KG1 (cell line): ENCODE data around the gene NDUFA11.
"Not testable (repeated sequence)": the region's sequence is repeated elsewhere in the genome, so short reads cannot be mapped to it uniquely, and the experiment has no call there.

Source experiments
- DNase-seq: peaks from one replicate; lab custom pipeline; 2025; lab: John Stamatoyannopoulos, UW

Gene NDUFA11

DNA sequence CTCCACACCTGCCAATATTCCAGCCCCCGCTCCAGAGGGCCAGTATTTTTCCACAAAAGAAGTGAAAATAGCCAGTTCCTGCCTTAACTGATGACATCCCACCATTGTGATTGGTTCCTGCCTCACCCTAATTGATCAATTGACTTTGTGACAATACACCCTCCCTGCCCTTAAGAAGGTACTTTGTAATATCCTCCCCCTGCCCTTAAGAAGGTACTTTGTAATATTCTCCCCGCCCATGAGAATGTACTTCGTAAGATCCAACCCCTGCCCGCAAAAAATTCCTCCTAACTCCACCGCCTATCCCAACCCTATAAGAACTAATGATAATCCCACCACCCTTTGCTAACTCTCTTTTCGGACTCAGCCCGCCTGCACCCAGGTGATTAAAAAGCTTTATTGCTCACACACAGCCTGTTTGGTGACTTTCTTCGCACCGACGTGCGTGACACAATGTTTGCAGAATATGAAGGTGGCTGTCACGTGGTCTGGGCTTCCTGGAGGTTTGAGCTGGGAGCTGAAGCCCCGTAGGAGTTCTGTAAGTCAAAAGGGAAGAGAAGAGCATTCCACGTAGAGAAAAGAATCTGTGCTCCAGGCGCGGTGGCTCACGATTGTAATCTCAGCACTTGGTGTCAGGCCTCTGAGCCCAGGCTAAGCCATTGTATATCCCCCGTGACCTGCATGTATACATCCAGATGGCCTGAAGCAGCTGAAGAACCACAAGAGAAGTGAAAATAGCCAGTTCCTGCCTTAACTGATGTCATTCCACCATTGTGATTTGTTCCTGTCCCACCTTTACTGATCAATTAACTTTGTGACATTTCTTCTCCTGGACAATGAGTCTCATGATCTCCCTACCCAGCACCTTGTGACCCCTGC, 46.1 kb downstream of the NDUFA11 start:
- DNase-seq: no peak

DNA sequence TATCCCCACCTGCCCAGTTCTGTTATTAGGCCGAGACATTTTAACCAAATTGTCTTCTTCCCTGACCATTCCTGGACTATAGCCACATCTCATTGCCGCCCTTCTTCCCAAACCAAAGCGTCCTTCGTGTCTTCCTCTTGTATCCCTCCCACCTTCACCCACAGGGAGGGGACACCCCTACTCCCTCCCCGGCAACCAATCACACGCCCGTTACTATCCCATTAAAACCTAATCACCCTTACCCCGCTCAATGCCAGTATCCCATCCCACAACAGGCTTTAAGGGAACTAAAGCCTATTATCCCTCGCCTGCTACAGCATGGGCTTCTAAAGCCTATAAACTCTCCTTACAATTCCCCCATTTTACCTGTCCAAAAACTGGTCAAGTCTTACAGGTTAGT, 48.4 kb downstream of the NDUFA11 start:
- not testable (repeated sequence) for DNase-seq

DNA sequence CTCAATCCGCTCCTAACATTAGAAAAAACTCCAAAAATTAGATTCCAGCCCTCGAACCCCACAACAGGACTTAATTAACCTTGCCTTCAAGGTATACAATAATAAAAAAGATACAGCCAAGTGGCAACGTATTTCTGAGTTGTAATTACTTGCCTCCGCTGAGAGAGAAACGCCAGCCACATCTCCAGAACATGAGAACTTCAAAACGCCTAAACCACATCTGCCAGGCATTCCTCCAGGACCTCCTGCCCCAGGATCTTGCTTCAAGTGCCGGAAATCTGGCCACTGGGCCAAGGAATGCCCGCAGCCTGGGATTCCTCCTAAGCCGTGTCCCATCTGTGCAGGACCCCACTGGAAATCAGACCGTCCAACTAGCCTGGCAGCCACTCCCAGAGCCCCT, 49.5 kb downstream of the NDUFA11 start:
- not testable (repeated sequence) for DNase-seq

DNA sequence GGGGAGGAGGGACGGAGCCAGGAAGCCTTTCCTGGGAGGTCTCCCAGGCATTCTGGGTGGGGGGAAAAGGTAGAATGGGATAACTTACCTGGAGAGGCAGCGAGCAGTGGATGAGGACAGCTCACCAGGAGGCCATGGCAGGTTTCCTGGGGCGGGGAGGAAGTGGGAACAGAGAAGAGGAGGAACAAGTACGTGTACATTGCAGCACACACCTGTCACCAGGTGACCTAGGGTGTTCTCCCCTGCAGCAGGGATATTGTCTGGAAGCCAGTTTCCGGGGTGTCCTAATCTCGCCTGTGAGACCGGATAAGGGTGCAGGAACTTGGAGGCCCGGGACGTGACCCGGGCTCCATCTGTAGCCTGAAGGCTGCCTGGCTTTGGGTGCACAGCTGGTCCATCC, 52.3 kb downstream of the NDUFA11 start, which contains the start of gene FUT3:
TSS of gene FUT3 (minus strand) at position 148 of the 400 bp plus-strand sequence.
- DNase-seq: no peak

DNA sequence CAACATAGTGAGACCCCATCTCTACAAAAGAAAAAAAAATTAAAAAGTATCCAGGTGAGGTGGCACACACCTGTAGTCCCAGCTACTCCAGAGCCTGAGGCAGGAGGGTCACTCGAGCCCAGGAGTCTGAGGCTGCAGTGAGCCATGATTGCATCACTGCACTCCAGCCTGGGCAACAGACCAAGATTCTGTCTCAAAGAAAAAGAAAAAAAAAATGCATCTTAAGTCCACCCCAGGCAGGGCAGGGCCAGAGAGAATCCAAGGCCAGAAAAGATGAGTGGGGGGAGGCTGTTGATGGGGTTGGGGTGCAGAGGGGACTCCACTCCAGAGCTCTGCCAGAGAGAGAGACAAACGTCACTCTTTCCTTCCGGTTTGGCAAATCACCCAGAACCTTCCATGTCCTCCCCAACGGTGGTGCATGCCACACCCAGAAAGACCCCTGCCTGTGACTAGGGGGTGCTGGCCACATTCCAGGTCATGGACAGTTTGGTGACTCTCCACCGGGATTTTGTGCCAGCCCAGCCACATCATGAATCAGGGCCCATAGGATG, 52.8 kb downstream of the NDUFA11 start:
- no peak for DNase-seq

DNA sequence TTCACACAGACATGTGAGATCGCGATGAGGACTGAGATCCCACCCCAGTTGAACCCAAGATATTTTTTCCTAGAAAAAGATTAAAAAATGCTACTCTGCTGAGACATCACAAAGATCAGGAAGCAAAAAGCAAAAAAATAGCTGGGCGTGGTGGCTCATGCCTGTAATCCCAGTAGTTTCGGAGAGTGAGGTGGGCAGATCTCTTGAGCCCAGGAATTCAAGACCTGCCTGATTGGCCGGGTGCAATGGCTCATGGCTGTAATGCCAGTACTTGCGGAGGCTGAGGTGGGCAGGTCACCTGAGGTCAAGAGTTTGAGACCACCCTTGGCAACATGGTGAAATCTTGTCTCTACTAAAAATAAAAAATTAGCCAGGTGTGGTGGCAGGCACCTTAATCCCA, 53.4 kb downstream of the NDUFA11 start:
- DNase-seq: no peak

DNA sequence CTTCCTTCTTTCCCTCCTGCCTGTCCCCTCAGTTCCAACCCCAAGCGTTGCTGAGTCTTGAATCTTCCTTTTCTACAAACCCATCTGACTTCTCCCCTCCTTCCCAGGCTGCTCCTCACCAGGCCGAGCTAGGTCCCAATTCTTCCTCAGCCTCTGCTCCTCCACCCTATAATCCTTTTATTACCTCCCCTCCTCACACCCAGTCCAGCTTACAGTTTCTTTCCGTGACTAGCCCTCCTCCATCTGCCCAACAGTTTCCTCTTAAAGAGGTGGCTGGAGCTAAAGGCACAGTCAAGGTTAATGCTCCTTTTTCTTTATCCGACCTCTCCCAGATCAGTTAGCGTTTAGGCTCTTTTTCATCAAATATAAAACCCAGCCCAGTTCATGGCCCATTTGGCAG, 55.0 kb downstream of the NDUFA11 start:
- not testable (repeated sequence) for DNase-seq

DNA sequence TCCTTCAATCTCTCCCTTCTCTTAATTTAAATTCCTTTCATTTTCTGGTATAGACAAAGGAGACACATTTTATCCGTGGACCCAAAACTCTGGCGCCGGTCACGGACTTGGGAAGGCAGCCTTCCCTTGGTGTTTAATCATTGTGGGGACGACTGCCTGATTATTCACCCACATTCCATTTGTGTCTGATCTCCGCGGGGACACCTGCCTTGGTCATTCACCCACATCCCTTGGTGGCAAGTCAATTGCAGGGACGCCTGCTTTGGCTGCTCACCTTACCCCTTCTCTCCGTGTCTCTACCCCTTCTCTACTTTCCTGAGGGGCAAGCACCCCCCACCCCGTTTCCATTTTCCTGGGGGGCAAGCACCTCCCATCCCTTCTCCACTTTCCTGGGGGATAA, 55.7 kb downstream of the NDUFA11 start:
- not testable (repeated sequence) for DNase-seq
